Neural cell (in vitro differentiated cells): Measurements from ENCODE around the gene NPAS3. TPM values are rescaled to one million over a fixed set of nuclear protein-coding genes. Genes with fewer than 3 reads are reported as not detected.

Experiments
- H2AFZ ChIP-seq: fragments of 200-600, 300-800 bp; sonication (generic), shearing (Covaris generic); 2 replicates; pipeline ENCODE4 v1.6.0; 2014; ENCODE audit warnings: low read depth, mild to moderate bottlenecking, antibody characterized with exemption, low read length, moderate library complexity
- H3F3A ChIP-seq: fragments of 200-600 bp; shearing (Covaris generic); 2 replicates; pipeline ENCODE4 v1.6.1; 2016; ENCODE audit warnings: mild to moderate bottlenecking, moderate library complexity, mixed read lengths, antibody characterized with exemption, low read length; ENCODE audit not compliant: insufficient read depth, poor library complexity, severe bottlenecking
- H3K27ac ChIP-seq: fragments of 200-600, 300-800 bp; sonication (generic), shearing (Covaris generic); 2 replicates; pipeline ENCODE4 v1.5.1; 2014; ENCODE audit warnings: mild to moderate bottlenecking, low read length, moderate library complexity
- H3K27me3 ChIP-seq: fragments of 300-800, 200-600 bp; sonication (generic), shearing (Covaris generic); 2 replicates; pipeline ENCODE4 v1.6.0; 2014; ENCODE audit warnings: mild to moderate bottlenecking, low read depth, low read length, moderate library complexity; ENCODE audit not compliant: insufficient read depth
- H3K36me3 ChIP-seq: fragments of 300-800, 200-600 bp; sonication (generic), shearing (Covaris generic); 2 replicates; pipeline ENCODE4 v1.5.1; 2014; ENCODE audit warnings: mild to moderate bottlenecking, antibody characterized with exemption, low read length, moderate library complexity; ENCODE audit not compliant: insufficient read depth
- H3K4me2 ChIP-seq: fragments of 300-800, 200-600 bp; sonication (generic), shearing (Covaris generic); 2 replicates; pipeline ENCODE4 v1.6.0; 2014; ENCODE audit warnings: mild to moderate bottlenecking, low read length
- H3K4me3 ChIP-seq: fragments of 300-800, 200-600 bp; sonication (generic), shearing (Covaris generic); 2 replicates; pipeline ENCODE4 v1.5.1; 2014; ENCODE audit warnings: mild to moderate bottlenecking, low read length, moderate library complexity
- H3K79me2 ChIP-seq: fragments of 200-600 bp; shearing (Covaris generic); replicated peaks from 2 replicates; pipeline ENCODE4 v1.6.0; 2014; ENCODE audit warnings: mild to moderate bottlenecking, low read length, moderate library complexity; ENCODE audit not compliant: insufficient read depth
- H3K9ac ChIP-seq: fragments of 300-800, 200-600 bp; sonication (generic), shearing (Covaris generic); 2 replicates; pipeline ENCODE4 v1.6.1; 2016; ENCODE audit warnings: mild to moderate bottlenecking, low read length, mixed read lengths
- H3K9me2 ChIP-seq: fragments of 200-600 bp; shearing (Covaris generic); 2 replicates; pipeline ENCODE4 v1.6.1; 2016; ENCODE audit warnings: mild to moderate bottlenecking, low read length, mixed read lengths; ENCODE audit not compliant: insufficient read depth
- H3K9me3 ChIP-seq: fragments of 200-600, 300-800 bp; sonication (generic), shearing (Covaris generic); 2 replicates; pipeline ENCODE4 v1.6.1; 2016; ENCODE audit warnings: mild to moderate bottlenecking, mixed run types, low read length, moderate library complexity, mixed read lengths
- H4K20me1 ChIP-seq: fragments of 200-600 bp; shearing (Covaris generic); 2 replicates; pipeline ENCODE4 v1.6.1; 2016; ENCODE audit warnings: mild to moderate bottlenecking, mixed run types; ENCODE audit not compliant: insufficient read depth
- EP300 ChIP-seq: fragments of 450-650 bp; conservative IDR thresholded peaks from 2 replicates; pipeline ENCODE4 v1.6.1; 2014; ENCODE audit warnings: antibody characterized with exemption, mild to moderate bottlenecking, moderate library complexity; ENCODE audit not compliant: poor library complexity, severe bottlenecking
- EZH2 ChIP-seq: fragments of 200-600, 300-800 bp; shearing (Covaris generic), sonication (generic); IDR thresholded peaks from 2 replicates; pipeline ENCODE4 v1.6.1; 2014; ENCODE audit warnings: antibody characterized with exemption, low read length, borderline replicate concordance, mild to moderate bottlenecking; ENCODE audit not compliant: insufficient read depth, poor library complexity, severe bottlenecking
- MXI1 ChIP-seq: fragments of 450-650 bp; conservative IDR thresholded peaks from 2 replicates; pipeline ENCODE4 v1.6.1; 2014; ENCODE audit warnings: antibody characterized with exemption, mild to moderate bottlenecking; ENCODE audit not compliant: poor library complexity, severe bottlenecking
- POLR2AphosphoS5 ChIP-seq: IDR thresholded peaks from 2 replicates; pipeline ENCODE4 v1.6.1; 2012
- RAD21 ChIP-seq: fragments of 450-650 bp; conservative IDR thresholded peaks from 2 replicates; pipeline ENCODE4 v1.6.1; 2014; ENCODE audit warnings: antibody characterized with exemption, mild to moderate bottlenecking, moderate library complexity
- SMC3 ChIP-seq: fragments of 450-650 bp; conservative IDR thresholded peaks from 2 replicates; pipeline ENCODE4 v1.6.1; 2014; ENCODE audit warnings: antibody characterized with exemption, mild to moderate bottlenecking, moderate library complexity; ENCODE audit not compliant: poor library complexity
- TAF1 ChIP-seq: IDR thresholded peaks from 2 replicates; pipeline ENCODE4 v1.6.1; 2012; ENCODE audit warnings: low read depth
- polyA plus RNA-seq: library from polyadenylated mRNA; depleted of rRNA; stranded (reverse); fragments of >200 nt; gene quantifications from 2 replicates; pipeline ENCODE4 v1.2.3, GENCODE V29; 2014
- TF ChIP-seq, protein P1 (sequence below): fragments of 450-650 bp; IDR thresholded peaks from 2 replicates; pipeline ENCODE4 v1.5.1; 2014; ENCODE audit warnings: antibody characterized with exemption, mild to moderate bottlenecking, moderate library complexity; ENCODE audit not compliant: poor library complexity, severe bottlenecking
- TF ChIP-seq, protein P2 (sequence below): IDR thresholded peaks from 2 replicates; pipeline ENCODE4 v1.6.1; 2012; ENCODE audit warnings: borderline replicate concordance

NPAS3 gene
- polyA plus RNA-seq, 1 donor from 2014 or later: 1.3 TPM

DNA sequence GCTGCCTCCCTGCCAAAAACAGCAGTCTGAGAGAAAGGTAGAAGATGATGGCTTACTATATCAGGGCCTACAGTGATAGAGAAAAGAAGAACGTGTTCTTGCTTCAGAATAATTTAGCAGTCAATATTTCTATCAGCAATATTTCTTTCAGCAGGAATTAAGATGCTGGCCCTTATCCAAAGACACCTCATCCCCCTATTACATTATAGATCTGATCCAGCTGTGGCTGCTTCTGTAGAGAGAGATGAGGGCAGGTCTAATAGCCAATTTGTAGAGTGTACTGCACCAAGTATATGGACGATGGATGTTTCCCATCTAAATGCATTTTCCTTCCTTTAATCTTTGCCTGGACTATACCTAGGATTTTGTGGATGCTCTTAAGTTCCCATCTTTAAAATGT is 451.7 kb downstream of the NPAS3 start:
- Histone ChIP-seq H3K36me3 (no peaks in the 10 kb centered on the region), H3K9me3 (no peaks in the 10 kb centered on the region), H3K79me2 (no peaks in the 10 kb centered on the region), H2AFZ (no peak overlapping the region), H4K20me1 (no peaks in the 10 kb centered on the region), H3F3A (no peaks in the 10 kb centered on the region), H3K27me3 (no peaks in the 10 kb centered on the region), H3K4me2 (no peak overlapping the region), H3K4me3 (no peak overlapping the region), H3K9ac (no peak overlapping the region), H3K27ac (no peak overlapping the region), H3K9me2 (no peaks in the 10 kb centered on the region)
- TF ChIP-seq EP300 (no peak), POLR2AphosphoS5 (no peak), EZH2 (no peak), SMC3 (no peak), MXI1 (no peak), TAF1 (no peak), RAD21 (no peak)
- TF ChIP-seq, protein P1, sequence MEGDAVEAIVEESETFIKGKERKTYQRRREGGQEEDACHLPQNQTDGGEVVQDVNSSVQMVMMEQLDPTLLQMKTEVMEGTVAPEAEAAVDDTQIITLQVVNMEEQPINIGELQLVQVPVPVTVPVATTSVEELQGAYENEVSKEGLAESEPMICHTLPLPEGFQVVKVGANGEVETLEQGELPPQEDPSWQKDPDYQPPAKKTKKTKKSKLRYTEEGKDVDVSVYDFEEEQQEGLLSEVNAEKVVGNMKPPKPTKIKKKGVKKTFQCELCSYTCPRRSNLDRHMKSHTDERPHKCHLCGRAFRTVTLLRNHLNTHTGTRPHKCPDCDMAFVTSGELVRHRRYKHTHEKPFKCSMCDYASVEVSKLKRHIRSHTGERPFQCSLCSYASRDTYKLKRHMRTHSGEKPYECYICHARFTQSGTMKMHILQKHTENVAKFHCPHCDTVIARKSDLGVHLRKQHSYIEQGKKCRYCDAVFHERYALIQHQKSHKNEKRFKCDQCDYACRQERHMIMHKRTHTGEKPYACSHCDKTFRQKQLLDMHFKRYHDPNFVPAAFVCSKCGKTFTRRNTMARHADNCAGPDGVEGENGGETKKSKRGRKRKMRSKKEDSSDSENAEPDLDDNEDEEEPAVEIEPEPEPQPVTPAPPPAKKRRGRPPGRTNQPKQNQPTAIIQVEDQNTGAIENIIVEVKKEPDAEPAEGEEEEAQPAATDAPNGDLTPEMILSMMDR: no peak

- no peak overlapping the region for H3K9ac ChIP-seq
Measured at GRCh38 chr14:33393231-33393894, 454.7 kb downstream of the NPAS3 start.

More at GRCh38 chr14:33393231-33393894, 454.7 kb downstream of the NPAS3 start:
- no peaks in the 10 kb centered on the region for H3K9me3 ChIP-seq
- H3K79me2 ChIP-seq: no peaks in the 10 kb centered on the region
- H3K9me2 ChIP-seq: no peaks in the 10 kb centered on the region
- no peak overlapping the region for H2AFZ ChIP-seq
- H3K36me3 ChIP-seq: no peaks in the 10 kb centered on the region
- TF ChIP-seq EP300: no peak
- TF ChIP-seq POLR2AphosphoS5: no peak
- TF ChIP-seq TAF1: no peak
- TF ChIP-seq, protein P2, sequence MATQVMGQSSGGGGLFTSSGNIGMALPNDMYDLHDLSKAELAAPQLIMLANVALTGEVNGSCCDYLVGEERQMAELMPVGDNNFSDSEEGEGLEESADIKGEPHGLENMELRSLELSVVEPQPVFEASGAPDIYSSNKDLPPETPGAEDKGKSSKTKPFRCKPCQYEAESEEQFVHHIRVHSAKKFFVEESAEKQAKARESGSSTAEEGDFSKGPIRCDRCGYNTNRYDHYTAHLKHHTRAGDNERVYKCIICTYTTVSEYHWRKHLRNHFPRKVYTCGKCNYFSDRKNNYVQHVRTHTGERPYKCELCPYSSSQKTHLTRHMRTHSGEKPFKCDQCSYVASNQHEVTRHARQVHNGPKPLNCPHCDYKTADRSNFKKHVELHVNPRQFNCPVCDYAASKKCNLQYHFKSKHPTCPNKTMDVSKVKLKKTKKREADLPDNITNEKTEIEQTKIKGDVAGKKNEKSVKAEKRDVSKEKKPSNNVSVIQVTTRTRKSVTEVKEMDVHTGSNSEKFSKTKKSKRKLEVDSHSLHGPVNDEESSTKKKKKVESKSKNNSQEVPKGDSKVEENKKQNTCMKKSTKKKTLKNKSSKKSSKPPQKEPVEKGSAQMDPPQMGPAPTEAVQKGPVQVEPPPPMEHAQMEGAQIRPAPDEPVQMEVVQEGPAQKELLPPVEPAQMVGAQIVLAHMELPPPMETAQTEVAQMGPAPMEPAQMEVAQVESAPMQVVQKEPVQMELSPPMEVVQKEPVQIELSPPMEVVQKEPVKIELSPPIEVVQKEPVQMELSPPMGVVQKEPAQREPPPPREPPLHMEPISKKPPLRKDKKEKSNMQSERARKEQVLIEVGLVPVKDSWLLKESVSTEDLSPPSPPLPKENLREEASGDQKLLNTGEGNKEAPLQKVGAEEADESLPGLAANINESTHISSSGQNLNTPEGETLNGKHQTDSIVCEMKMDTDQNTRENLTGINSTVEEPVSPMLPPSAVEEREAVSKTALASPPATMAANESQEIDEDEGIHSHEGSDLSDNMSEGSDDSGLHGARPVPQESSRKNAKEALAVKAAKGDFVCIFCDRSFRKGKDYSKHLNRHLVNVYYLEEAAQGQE: no peak
- TF ChIP-seq RAD21: no peak
- TF ChIP-seq EZH2: no peak
- TF ChIP-seq MXI1: no peak
- TF ChIP-seq SMC3: no peak
- TF ChIP-seq, protein P1: no peak
- H3K4me2 ChIP-seq: no peak overlapping the region
- H3F3A ChIP-seq: no peaks in the 10 kb centered on the region
- no peak overlapping the region for H3K27ac ChIP-seq
- H4K20me1 ChIP-seq: no peaks in the 10 kb centered on the region
- no peaks in the 10 kb centered on the region for H3K27me3 ChIP-seq
- no peak overlapping the region for H3K4me3 ChIP-seq
